Activated naive CD4-positive, alpha-beta T cell (primary cell): Measurements from ENCODE around the gene OR10D3.
"Not testable (repeated sequence)": the region's sequence is repeated elsewhere in the genome, so short reads cannot be mapped to it uniquely, and the experiment has no call there.

Source experiments
- DNase-seq, 4 experiments: peaks; one replicate each; lab custom pipeline; 2025; lab: John Stamatoyannopoulos, UW

OR10D3 gene

DNA sequence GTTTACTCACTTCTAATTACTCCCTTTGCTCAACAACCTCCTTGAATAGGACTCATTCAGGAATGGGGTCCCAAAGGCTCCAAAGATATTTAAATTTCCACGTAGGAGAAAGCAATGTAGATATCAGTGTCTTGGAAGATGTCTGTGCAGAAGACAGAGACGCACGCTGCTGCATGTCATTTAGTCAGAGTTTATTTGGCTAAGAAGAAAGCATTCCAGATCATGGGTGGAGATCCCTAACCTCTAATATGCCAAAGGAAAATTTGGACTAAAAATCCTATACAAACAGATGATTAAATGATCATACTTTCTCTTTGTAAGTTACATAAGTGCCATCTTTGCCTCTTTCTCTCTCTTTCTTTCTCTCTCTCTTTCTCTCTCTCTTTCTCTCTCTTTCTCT, at the start of gene OR10D3:
TSS of gene OR10D3 (plus strand) at position 278 of the 400 bp plus-strand sequence. CDS start 1,925 bp downstream, outside the sequence.
- no peak for DNase-seq

GRCh38 chr11:124143034-124143433, 40.1 kb upstream of the OR10D3 start:
- no peak for DNase-seq

DNA sequence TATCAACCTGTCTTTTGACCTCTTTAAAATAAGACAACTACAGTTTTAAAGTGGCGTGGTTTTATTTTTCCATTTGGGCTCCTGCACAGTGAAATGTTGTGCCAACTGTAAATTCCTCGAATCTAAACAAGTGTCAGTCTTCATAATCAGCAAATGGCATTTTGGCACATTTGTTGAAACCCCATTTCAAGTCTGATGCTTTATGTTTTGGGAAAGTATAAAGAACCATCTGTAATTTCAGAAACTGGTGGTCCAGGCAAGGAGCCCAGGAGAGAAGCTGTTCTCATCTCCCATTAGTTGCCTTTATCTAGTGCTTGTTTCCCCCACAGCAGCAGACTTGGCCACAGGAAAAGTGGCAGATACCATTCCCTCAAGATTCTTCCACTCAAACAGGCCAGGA, 35.2 kb upstream of the OR10D3 start:
- no peak for DNase-seq

- no peak for DNase-seq
These were observed 32.5 kb upstream of the OR10D3 start for GRCh38 chr11:124150684-124151083.

DNA sequence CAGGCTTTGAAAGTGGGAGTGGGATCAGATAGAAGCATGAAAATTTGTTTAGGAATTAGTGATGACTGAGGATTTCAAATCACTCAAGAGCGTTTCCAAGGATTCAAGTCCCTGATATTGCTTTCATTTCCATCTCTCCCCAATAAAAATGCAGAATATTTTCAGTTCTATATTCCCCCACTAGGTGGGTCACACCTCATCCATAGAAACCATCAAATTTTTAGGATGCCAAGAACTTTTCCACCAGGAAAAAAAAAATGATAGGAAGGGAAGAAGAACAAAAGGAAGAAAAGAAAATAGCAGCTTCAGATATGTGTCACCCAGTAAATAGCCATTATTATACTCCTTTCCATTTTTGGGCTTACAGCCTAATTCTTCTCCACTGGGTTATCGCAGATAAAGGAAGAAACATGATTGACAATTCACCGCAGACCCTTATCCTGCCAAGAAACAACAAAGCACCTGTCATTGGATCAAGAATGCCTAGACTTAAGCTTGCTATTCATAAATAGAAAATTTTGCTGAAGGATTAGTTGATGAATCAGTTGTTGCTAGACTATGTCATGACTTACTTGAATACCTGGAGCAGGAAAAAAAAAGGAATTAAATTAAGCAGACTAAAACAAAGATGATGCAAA, 30.3 kb upstream of the OR10D3 start:
- DNase-seq: no peak

GRCh38 chr11:124153821-124154220, 29.3 kb upstream of the OR10D3 start:
- no peak for DNase-seq

GRCh38 chr11:124159481-124159880, 23.7 kb upstream of the OR10D3 start:
- no peak for DNase-seq

- no peak for DNase-seq
These were observed 22.2 kb upstream of the OR10D3 start for GRCh38 chr11:124160986-124161385.

DNA sequence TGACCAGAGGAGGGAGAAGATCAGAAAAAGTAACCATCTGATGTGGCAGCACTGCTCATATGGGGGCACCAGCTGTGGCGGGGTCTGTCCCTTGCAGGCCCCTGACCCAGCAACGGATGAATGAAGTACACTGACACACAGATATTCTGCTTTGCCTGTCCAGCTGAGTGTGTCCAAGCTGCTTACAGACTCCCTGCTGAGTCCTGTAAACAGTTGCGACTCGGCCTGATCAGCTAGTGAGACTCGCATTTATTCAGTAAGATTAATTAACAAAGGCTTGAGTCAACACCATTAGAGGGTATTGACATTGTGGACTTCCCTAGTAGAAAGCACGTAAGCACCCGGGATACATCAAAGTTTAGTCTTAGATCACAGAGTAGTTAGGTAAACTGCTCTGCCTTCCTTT, 15.3 kb upstream of the OR10D3 start:
- DNase-seq: no peak

DNA sequence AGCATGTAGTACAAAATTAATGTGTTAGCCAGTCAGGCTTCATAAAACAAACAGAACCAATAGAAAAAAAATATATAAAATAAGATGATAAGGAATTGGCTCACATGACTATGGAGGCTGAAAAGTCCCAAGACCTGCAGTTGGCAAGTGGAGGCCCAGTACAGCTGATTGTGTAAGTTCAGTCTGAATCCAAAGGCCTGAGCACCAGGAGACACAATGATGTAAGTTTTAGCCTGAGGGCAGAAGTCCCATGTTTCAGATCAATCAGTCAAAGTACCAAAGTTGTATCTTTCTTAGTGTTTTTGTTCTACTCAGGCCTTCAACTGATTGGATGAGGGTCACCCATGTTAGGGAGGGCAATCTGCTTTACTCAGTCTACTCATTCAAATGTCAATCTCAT, 14.3 kb upstream of the OR10D3 start:
- no peak for DNase-seq

GRCh38 chr11:124170315-124170714, 12.8 kb upstream of the OR10D3 start:
- DNase-seq: not testable (repeated sequence)

DNA sequence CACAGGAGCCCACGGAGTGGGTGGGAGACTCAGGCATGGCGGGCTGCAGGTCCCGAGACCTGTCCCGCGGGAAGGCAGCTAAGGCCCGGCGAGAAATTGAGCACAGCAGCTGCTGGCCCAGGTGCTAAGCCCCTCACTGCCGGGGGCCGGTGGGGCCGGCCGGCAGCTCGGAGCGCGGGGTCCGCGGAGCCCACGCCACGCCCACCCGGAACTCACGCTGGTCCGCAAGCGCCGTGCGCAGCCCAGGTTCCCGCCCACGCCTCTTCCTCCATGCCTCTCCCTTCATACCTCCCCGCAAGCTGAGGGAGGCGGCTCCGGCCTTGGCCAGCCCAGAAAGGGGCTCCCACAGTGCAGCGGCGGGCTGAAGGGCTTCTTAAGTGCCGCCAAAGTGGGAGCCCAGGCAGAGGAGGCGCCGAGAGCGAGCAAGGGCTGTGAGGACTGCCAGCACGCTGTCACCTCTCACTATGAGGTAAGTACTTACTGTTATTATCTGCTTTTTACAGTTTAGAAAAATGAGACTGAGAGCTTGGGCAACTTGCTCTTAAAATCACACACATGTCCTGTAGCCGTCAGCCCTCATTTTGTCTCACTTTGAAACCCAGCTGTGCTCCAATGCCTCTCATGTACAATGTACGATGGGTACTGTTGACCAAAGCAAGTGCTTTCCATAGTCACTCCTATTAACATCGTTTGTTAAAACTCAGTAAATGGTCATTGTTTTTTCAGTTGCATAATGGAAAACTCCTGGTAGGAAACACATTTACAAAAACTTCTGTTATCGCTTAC, 12.2 kb upstream of the OR10D3 start:
- DNase-seq: no peak

DNA sequence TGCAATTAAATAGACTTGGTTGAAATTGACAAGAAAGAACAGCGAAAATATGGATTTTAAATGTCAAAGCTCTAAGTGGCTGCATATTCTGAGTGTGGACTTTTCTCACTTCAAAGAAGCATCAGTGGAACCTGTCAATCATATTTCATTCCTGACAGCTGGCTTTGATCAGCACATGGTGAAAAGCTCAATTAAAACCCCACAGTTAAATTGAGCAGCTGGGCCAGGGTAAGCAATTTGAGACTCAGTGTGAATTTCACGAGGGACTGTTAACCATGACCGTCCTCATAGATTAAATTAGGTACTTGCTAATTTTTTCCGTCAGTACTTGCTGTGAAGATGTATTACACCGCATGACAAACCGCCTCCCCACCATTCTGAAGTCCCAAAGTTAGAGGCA, 11.0 kb upstream of the OR10D3 start:
- DNase-seq: no peak

GRCh38 chr11:124172599-124172998, 10.5 kb upstream of the OR10D3 start:
- DNase-seq: no peak

- no peak for DNase-seq
These were observed 9.1 kb upstream of the OR10D3 start for GRCh38 chr11:124174001-124174583.

GRCh38 chr11:124176925-124177715, 6.0 kb upstream of the OR10D3 start:
- DNase-seq: no peak

GRCh38 chr11:124179310-124179709, 3.8 kb upstream of the OR10D3 start:
- no peak for DNase-seq

DNA sequence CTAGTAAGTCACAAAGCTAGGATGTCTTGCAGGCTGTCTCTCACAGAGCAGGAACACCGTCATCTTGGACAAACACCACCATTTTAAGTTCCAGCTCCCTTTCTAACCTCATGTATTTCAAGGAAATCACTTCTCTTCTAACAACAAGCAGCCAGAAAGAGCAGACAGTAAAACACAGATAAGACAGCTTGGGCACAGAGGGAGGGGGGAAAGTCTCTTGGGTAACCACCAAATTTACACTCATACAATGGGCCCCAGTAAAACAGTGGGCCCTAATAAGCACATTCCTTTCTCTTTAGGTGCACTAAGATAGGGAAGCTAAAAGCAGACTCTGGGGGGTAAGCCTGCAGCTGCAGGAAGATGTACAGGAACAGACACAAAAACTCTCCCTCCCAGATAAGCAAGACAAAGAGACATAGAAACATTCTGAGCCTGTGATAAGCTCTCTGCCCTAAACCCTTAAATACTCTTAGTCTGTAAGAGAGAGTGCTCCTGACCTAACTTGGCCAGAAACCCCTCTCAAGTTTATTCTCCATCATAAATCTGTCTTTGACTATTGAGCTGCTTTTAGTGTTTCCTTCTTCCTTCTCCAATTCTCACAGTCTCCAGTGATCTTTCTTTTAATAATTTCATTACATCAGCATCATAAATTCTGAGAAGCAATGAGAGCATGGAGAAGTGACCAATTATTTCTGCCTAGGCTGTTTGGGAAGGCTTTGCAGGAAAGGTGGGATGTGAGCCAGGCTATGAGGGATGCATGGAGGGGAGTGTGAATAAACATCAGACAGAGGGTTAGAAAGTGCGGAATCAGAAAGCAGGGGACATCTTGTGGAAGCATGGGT, 7.4 kb downstream of the OR10D3 start:
- DNase-seq: no peak

DNA sequence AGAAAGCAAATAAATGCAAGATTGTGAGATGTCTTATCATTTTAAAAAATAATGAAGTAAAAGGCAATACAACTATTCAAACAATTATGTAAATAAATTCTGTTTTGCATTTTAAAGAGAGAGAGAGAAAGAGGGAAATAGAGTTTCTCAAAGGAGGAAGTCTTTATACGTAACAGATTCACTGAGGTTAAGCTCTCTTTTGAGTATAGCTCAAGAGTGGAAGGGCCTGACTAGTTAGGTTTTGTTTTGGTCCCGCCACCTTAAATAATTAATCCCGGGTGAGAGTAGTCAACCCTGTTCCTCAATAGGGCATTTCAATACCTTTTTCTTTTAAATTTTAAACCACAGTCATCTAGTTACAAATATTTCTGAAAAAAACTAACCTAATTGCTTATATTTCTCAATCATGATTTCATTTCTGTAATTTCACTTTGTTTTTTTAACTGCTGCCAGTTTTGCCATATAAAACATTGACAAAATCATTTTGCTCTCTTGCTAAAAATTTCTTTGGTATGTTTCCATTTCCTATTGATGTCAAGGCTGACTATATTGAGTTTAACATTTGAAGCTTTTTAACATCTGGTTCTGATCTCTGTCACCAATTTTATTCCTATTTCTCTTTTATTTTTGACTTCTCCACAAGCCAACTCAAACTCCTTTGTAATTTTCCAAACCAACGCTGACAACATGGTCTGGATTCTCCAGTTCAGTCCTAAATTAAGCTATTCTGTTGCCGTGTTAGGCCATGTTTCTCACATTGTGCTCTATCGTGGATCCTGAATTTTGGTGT, 10.3 kb downstream of the OR10D3 start:
- DNase-seq: no peak

- DNase-seq: no peak
These were observed 11.4 kb downstream of the OR10D3 start for GRCh38 chr11:124194293-124195188.
